ENCODE results near the gene PTPRE. TPM values are rescaled to one million over a fixed set of nuclear protein-coding genes. Genes with fewer than 3 reads are reported as not detected.

PTPRE gene
- total RNA-seq, 3 donors from 2014 or later (not counting 1 experiment from before 2014, with no cell fraction given): 274 to 280 (median 275) TPM

GRCh38 chr10:127912607-127913367, 5.9 kb downstream of the PTPRE start:
- H3K27me3 Mint-ChIP-seq (ENCODE audit: low read depth in 2 of 2): peaks cover 13 to 34% of the 10 kb centered on the region in 2 donors
- H3K4me1 ChIP-seq (ENCODE audit: control insufficient read depth, insufficient read depth, low read length): peaks cover 1% of the 10 kb centered on the region
- H3K4me3 Mint-ChIP-seq: no peak overlapping the region
- no peaks in the 10 kb centered on the region for H3K36me3 Mint-ChIP-seq
- TF ChIP-seq, protein P1, sequence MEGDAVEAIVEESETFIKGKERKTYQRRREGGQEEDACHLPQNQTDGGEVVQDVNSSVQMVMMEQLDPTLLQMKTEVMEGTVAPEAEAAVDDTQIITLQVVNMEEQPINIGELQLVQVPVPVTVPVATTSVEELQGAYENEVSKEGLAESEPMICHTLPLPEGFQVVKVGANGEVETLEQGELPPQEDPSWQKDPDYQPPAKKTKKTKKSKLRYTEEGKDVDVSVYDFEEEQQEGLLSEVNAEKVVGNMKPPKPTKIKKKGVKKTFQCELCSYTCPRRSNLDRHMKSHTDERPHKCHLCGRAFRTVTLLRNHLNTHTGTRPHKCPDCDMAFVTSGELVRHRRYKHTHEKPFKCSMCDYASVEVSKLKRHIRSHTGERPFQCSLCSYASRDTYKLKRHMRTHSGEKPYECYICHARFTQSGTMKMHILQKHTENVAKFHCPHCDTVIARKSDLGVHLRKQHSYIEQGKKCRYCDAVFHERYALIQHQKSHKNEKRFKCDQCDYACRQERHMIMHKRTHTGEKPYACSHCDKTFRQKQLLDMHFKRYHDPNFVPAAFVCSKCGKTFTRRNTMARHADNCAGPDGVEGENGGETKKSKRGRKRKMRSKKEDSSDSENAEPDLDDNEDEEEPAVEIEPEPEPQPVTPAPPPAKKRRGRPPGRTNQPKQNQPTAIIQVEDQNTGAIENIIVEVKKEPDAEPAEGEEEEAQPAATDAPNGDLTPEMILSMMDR (IDR thresholded peaks at IDR 0.05): no peak
- no peak overlapping the region for H3K4me3 ChIP-seq (ENCODE audit: low read length)
- 91% methylated on average over 12 of the region's 12 CpGs for WGBS (ENCODE audit: insufficient coverage)
- DNase-seq (no peak), ATAC-seq (no peak)
- no peaks in the 10 kb centered on the region for H3K36me3 ChIP-seq (ENCODE audit: control insufficient read depth, insufficient read depth, low read length)
- no peak overlapping the region for H3K27ac Mint-ChIP-seq
- no peaks in the 10 kb centered on the region for H3K4me1 Mint-ChIP-seq
- peaks cover 10% of the 10 kb centered on the region for H3K27me3 ChIP-seq (ENCODE audit: control insufficient read depth, insufficient read depth, low read length)
- intact Hi-C loops (cut with micrococcal nuclease): no loop called here
- H3K9me3 Mint-ChIP-seq: no peaks in the 10 kb centered on the region
- H3K27ac ChIP-seq (ENCODE audit: low read length): no peak overlapping the region
- H3K9me3 ChIP-seq (ENCODE audit: control insufficient read depth, insufficient read depth, low read length): no peaks in the 10 kb centered on the region

GRCh38 chr10:127913368-127913759, 6.5 kb downstream of the PTPRE start:
- Histone ChIP-seq H3K4me1 (ENCODE audit: control insufficient read depth, insufficient read depth, low read length) (no peaks in the 10 kb centered on the region), H3K9me3 (ENCODE audit: control insufficient read depth, insufficient read depth, low read length) (no peaks in the 10 kb centered on the region), H3K27me3 (ENCODE audit: control insufficient read depth, insufficient read depth, low read length) (peaks cover 5% of the 10 kb centered on the region), H3K4me3 (ENCODE audit: low read length) (no peak overlapping the region), H3K36me3 (ENCODE audit: control insufficient read depth, insufficient read depth, low read length) (no peaks in the 10 kb centered on the region), H3K27ac (ENCODE audit: low read length) (no peak overlapping the region)
- TF ChIP-seq, protein P1 (IDR thresholded peaks at IDR 0.05): no peak
- Mint-ChIP-seq H3K4me1 (no peaks in the 10 kb centered on the region), H3K4me3 (no peak overlapping the region), H3K27ac (no peak overlapping the region), H3K36me3 (no peaks in the 10 kb centered on the region), H3K9me3 (no peaks in the 10 kb centered on the region), H3K27me3 (ENCODE audit: low read depth in 2 of 2) (peaks cover 9 to 30% of the 10 kb centered on the region in 2 donors)
- ATAC-seq (no peak), DNase-seq (no peak)
- intact Hi-C loops (cut with micrococcal nuclease): no loop called here
- WGBS (ENCODE audit: insufficient coverage): 94% methylated on average over 8 of the region's 8 CpGs

DNA sequence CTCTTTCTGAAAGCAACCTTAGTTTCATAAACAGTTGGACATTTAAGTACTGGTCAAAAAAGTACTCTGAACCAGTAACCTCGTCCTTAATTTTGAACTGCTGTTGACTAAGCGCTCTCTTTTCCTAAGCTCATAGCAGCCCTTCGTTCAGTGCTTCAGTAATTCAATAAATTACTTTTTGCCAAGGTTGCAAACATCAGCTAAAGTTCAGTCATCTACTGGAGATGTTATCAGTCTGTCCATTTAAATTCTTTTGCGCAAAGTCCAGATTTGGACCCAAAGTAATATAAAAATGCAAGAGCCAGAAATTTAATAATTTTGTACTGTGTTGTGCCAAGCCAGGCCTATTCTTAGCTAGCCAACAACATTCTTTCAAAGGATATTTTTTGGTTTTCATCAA, 8.4 kb downstream of the PTPRE start:
- H3K4me1 ChIP-seq (ENCODE audit: control insufficient read depth, insufficient read depth, low read length): peaks cover 6% of the 10 kb centered on the region
- no peak overlapping the region for H3K4me3 ChIP-seq (ENCODE audit: low read length)
- peaks cover 10 to 12% of the 10 kb centered on the region in 2 donors for H3K4me1 Mint-ChIP-seq
- intact Hi-C loops (cut with micrococcal nuclease): no loop called here
- no peaks in the 10 kb centered on the region for H3K36me3 ChIP-seq (ENCODE audit: control insufficient read depth, insufficient read depth, low read length)
- H3K36me3 Mint-ChIP-seq: no peaks in the 10 kb centered on the region
- no peaks in the 10 kb centered on the region for H3K9me3 Mint-ChIP-seq
- WGBS (ENCODE audit: insufficient coverage): 88% methylated on average over 4 of the region's 4 CpGs
- peaks cover under 1 to 10% of the 10 kb centered on the region in 2 donors for H3K27me3 Mint-ChIP-seq (ENCODE audit: low read depth in 2 of 2)
- ATAC-seq: no peak
- no peak overlapping the region for H3K4me3 Mint-ChIP-seq
- no peaks in the 10 kb centered on the region for H3K9me3 ChIP-seq (ENCODE audit: control insufficient read depth, insufficient read depth, low read length)
- H3K27me3 ChIP-seq (ENCODE audit: control insufficient read depth, insufficient read depth, low read length): no peaks in the 10 kb centered on the region
- no peak overlapping the region for H3K27ac Mint-ChIP-seq
- H3K27ac ChIP-seq (ENCODE audit: low read length): no peak overlapping the region
- TF ChIP-seq, protein P1 (IDR thresholded peaks at IDR 0.05): no peak
- no peak for DNase-seq

DNA sequence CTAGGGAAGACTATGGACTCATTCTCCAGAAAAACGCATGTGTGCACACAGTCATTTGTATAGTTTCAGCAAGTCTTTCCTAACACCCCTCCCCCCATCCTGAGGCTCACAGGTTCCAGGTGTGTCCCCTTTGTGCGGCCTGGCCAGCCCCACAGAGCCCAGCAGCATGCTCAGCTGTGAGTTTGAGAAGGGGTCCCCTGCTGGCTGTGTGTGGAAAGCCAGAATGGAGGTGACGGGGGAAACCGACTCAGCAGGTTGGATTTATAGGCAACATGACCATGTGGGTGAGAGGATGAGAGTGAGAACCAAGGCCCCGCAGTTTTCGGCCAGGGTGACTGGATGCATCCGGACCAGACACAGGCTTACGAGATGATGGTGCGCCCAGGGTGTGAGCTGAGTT, 9.9 kb downstream of the PTPRE start:
- ATAC-seq (no peak), DNase-seq (no peak)
- Histone ChIP-seq H3K27me3 (ENCODE audit: control insufficient read depth, insufficient read depth, low read length) (no peaks in the 10 kb centered on the region), H3K27ac (ENCODE audit: low read length) (no peak overlapping the region), H3K4me3 (ENCODE audit: low read length) (no peak overlapping the region), H3K4me1 (ENCODE audit: control insufficient read depth, insufficient read depth, low read length) (peaks cover 16% of the 10 kb centered on the region), H3K36me3 (ENCODE audit: control insufficient read depth, insufficient read depth, low read length) (no peaks in the 10 kb centered on the region), H3K9me3 (ENCODE audit: control insufficient read depth, insufficient read depth, low read length) (no peaks in the 10 kb centered on the region)
- TF ChIP-seq, protein P1 (IDR thresholded peaks at IDR 0.05): no peak
- Mint-ChIP-seq H3K27me3 (ENCODE audit: low read depth in 2 of 2) (peaks cover 0 to 6% of the 10 kb centered on the region in 2 donors), H3K4me3 (no peak overlapping the region), H3K9me3 (no peaks in the 10 kb centered on the region), H3K36me3 (no peaks in the 10 kb centered on the region), H3K27ac (no peak overlapping the region), H3K4me1 (peaks cover 10 to 12% of the 10 kb centered on the region in 2 donors)
- WGBS (ENCODE audit: insufficient coverage): 93% methylated on average over 9 of the region's 9 CpGs
- intact Hi-C loops (cut with micrococcal nuclease): no loop called here
